ENCODE measurements around the gene ATAD3B. TPM values are rescaled to one million over a fixed set of nuclear protein-coding genes. Genes with fewer than 3 reads are reported as not detected.
A peak's percentile ranks its signal among the peaks of the same experiment; 100 is the strongest.
"Not testable (repeated sequence)": the region's sequence is repeated elsewhere in the genome, so short reads cannot be mapped to it uniquely, and the experiment has no call there.

The ATAD3B gene
- total and polyA plus RNA-seq, 7 donors, result 4.8 to 49.4 (median 11.5) TPM

GRCh38 chr1:1510912-1511532, 39.5 kb downstream of the ATAD3B start:
- peak overlapping the region; percentile 64 to 97 (median 72) for H3K4me3 ChIP-seq
- TF ChIP-seq POLR2AphosphoS5 (IDR thresholded peaks at IDR 0.05), result no peak
- no peak for TF ChIP-seq POLR2A (IDR thresholded peaks at IDR 0.05)
- TF ChIP-seq CTCF (IDR thresholded peaks at IDR 0.05), result no peak
- TF ChIP-seq EP300 (IDR thresholded peaks at IDR 0.05), result no peak
- H3K27ac ChIP-seq, result peak overlapping the region; percentile 86 to 96 (median 92)
- intact Hi-C loops (cut with DNase I), result loop anchor here (5.0 kb wide), 1 partner anchor 396 kb away; no protein-coding TSS in a partner anchor
- H3K36me3 ChIP-seq, result no peaks in the 10 kb centered on the region
- H3K4me1 ChIP-seq, result peaks cover 0 to 16% (median 13%) of the 10 kb centered on the region in 4 donors
- no peaks in the 10 kb centered on the region for H3K9me3 ChIP-seq
- WGBS, 2 donors, result 11 to 18% methylated on average over 17 of the region's 17 CpGs
- no peaks in the 10 kb centered on the region for H3K27me3 ChIP-seq
- no peak for DNase-seq

- 0% methylated on average over 99 of the region's 99 CpGs for WGBS, 2 donors
Observed at GRCh38 chr1:1511533-1512285, 40.1 kb downstream of the ATAD3B start, which contains the start of gene ATAD3A. TSS of gene ATAD3A (plus strand) at chr1:1512162. CDS start at chr1:1512269, 107 bp downstream.

GRCh38 chr1:1512425-1512824, 40.9 kb downstream of the ATAD3B start:
- peaks cover 0 to 16% (median 13%) of the 10 kb centered on the region in 4 donors for H3K4me1 ChIP-seq
- not testable (repeated sequence) for H3K27me3 ChIP-seq, H3K9me3 ChIP-seq, DNase-seq, H3K36me3 ChIP-seq
- 0% methylated on average over 47 to 49 of the region's 52 CpGs for WGBS, 2 donors
- intact Hi-C loops (cut with DNase I), result loop anchor here (5.0 kb wide), 1 partner anchor 395 kb away; no protein-coding TSS in a partner anchor
- H3K27ac ChIP-seq, result peak overlapping the region; percentile 86 to 96 (median 92)
- peak overlapping the region; percentile 64 to 97 (median 72) for H3K4me3 ChIP-seq

More at GRCh38 chr1:1511533-1512285, 40.1 kb downstream of the ATAD3B start, which contains the start of gene ATAD3A:
- peak within 1 kb of the TSS; percentile 64 to 97 (median 72) for H3K4me3 ChIP-seq
- no peaks in the 10 kb centered on the region for H3K9me3 ChIP-seq
- H3K4me1 ChIP-seq, result peaks cover 0 to 16% (median 13%) of the 10 kb centered on the region in 4 donors
- peak; percentile 99 for DNase-seq
- no peaks in the 10 kb centered on the region for H3K27me3 ChIP-seq
- intact Hi-C loops (cut with DNase I), result loop anchor here (5.0 kb wide), 1 partner anchor 396 kb away; no protein-coding TSS in a partner anchor
- peaks cover 0 to 6% (median 0%) of the 10 kb centered on the region in 4 donors for H3K36me3 ChIP-seq
- TF ChIP-seq POLR2AphosphoS5 (IDR thresholded peaks at IDR 0.05) (peak; percentile 91 to 94 (median 92)), CTCF (IDR thresholded peaks at IDR 0.05) (no peak), EP300 (IDR thresholded peaks at IDR 0.05) (peak in 1 of 4 donors; percentile 65), POLR2A (IDR thresholded peaks at IDR 0.05) (peak; percentile 56 to 63)
- peak within 1 kb of the TSS; percentile 86 to 96 (median 92) for H3K27ac ChIP-seq

- DNase-seq, H3K27me3 ChIP-seq, H3K4me3 ChIP-seq, H3K27ac ChIP-seq, H3K9me3 ChIP-seq: not testable (repeated sequence)
- H3K36me3 ChIP-seq, result peaks cover 0 to 16% (median 6%) of the 10 kb centered on the region in 4 donors
- intact Hi-C loops (cut with DNase I), result loop anchor here (5.0 kb wide), 1 partner anchor 394 kb away; no protein-coding TSS in a partner anchor
- 88 to 91% methylated on average over 18 of the region's 18 CpGs for WGBS, 2 donors
- peaks cover 0 to 16% (median 13%) of the 10 kb centered on the region in 4 donors for H3K4me1 ChIP-seq
Observed at GRCh38 chr1:1513675-1514074, 42.1 kb downstream of the ATAD3B start.

- not testable (repeated sequence) for H3K4me3 ChIP-seq, H3K27me3 ChIP-seq, H3K27ac ChIP-seq, DNase-seq, H3K9me3 ChIP-seq
- Histone ChIP-seq H3K36me3 (peaks cover 0 to 16% (median 8%) of the 10 kb centered on the region in 4 donors), H3K4me1 (peaks cover 0 to 16% (median 13%) of the 10 kb centered on the region in 4 donors)
- WGBS, 2 donors, result 70 to 85% methylated on average over 14 of the region's 16 CpGs
- intact Hi-C loops (cut with DNase I), result loop anchor here (5.0 kb wide), 1 partner anchor 393 kb away; no protein-coding TSS in a partner anchor
Observed at GRCh38 chr1:1514376-1514775, 42.8 kb downstream of the ATAD3B start.

- H3K9me3 ChIP-seq; H3K27me3 ChIP-seq; H3K4me3 ChIP-seq; DNase-seq; H3K27ac ChIP-seq; H3K4me1 ChIP-seq; intact Hi-C loops (cut with DNase I): not testable (repeated sequence)
- WGBS, 2 donors, result 97 to 98% methylated on average over 14 of the region's 14 CpGs
- peaks cover 0 to 36% (median 16%) of the 10 kb centered on the region in 4 donors for H3K36me3 ChIP-seq
Observed at GRCh38 chr1:1516923-1517322, 45.4 kb downstream of the ATAD3B start.
